ENCODE measurements around the gene PDE7B. TPM values are rescaled to one million over a fixed set of nuclear protein-coding genes. Genes with fewer than 3 reads are reported as not detected.

PDE7B gene
- total and polyA plus RNA-seq, 4 donors, result 0.75 to 5.2 (median 1.3) TPM

GRCh38 chr6:136161950-136162349, 310.4 kb downstream of the PDE7B start:
- no peak overlapping the region for H3K9ac ChIP-seq (ENCODE audit: low read depth in 1 of 2, low read length in 2 of 2)
- no peaks in the 10 kb centered on the region for H3K9me3 ChIP-seq (ENCODE audit: control insufficient read depth in 4 of 4, low read length in 3 of 4)
- WGBS, result 77% methylated on average over 3 of the region's 3 CpGs
- no peaks in the 10 kb centered on the region for H3K36me3 ChIP-seq (ENCODE audit: control insufficient read depth in 4 of 4, insufficient read depth in 3 of 4, low read depth in 1 of 4, low read length in 3 of 4)
- H3K27ac ChIP-seq (ENCODE audit: low read depth in 1 of 2, low read length in 2 of 2), result no peak overlapping the region
- TF ChIP-seq FOXA1 (IDR thresholded peaks at IDR 0.05) (no peak), JUND (IDR thresholded peaks at IDR 0.05) (no peak), GABPA (IDR thresholded peaks at IDR 0.05 in 1 of 2, conservative IDR thresholded peaks at IDR 0.05 in 1 of 2) (no peak), EGR1 (IDR thresholded peaks at IDR 0.05; ENCODE audit: low read depth in 2 of 2) (no peak), REST (IDR thresholded peaks at IDR 0.05) (no peak), CTCF (IDR thresholded peaks at IDR 0.05; ENCODE audit: low read depth, low read length, missing input control) (no peak), RAD21 (IDR thresholded peaks at IDR 0.05) (no peak), TAF1 (conservative IDR thresholded peaks at IDR 0.05) (no peak), SP1 (IDR thresholded peaks at IDR 0.05) (no peak), YY1 (IDR thresholded peaks at IDR 0.05) (no peak), HNF4G (IDR thresholded peaks at IDR 0.05) (no peak), ATF3 (IDR thresholded peaks at IDR 0.05) (no peak), NR2F2 (IDR thresholded peaks at IDR 0.05) (no peak), MAX (IDR thresholded peaks at IDR 0.05) (no peak), FOXA2 (IDR thresholded peaks at IDR 0.05) (no peak), ZBTB33 (IDR thresholded peaks at IDR 0.05) (no peak)
- peaks cover 0 to 10% (median 9%) of the 10 kb centered on the region in 4 donors for H3K4me1 ChIP-seq (ENCODE audit: control insufficient read depth in 4 of 4, insufficient read depth in 4 of 4, low read length in 3 of 4)
- no peak for DNase-seq (ENCODE audit: low spot score)
- H3K27me3 ChIP-seq (ENCODE audit: control insufficient read depth in 4 of 4, insufficient read depth in 4 of 4, low read length in 3 of 4), result no peaks in the 10 kb centered on the region
- H3K4me3 ChIP-seq (ENCODE audit: low read depth in 1 of 3, low read length in 3 of 3), result no peak overlapping the region

GRCh38 chr6:136163260-136163659, 311.8 kb downstream of the PDE7B start:
- Histone ChIP-seq H3K27ac (ENCODE audit: low read depth in 1 of 2, low read length in 2 of 2) (no peak overlapping the region), H3K4me1 (ENCODE audit: control insufficient read depth in 4 of 4, insufficient read depth in 4 of 4, low read length in 3 of 4) (peaks cover 0 to 5% (median 1%) of the 10 kb centered on the region in 4 donors), H3K9me3 (ENCODE audit: control insufficient read depth in 4 of 4, low read length in 3 of 4) (no peaks in the 10 kb centered on the region), H3K36me3 (ENCODE audit: control insufficient read depth in 4 of 4, insufficient read depth in 3 of 4, low read depth in 1 of 4, low read length in 3 of 4) (no peaks in the 10 kb centered on the region), H3K9ac (ENCODE audit: low read depth in 1 of 2, low read length in 2 of 2) (no peak overlapping the region), H3K27me3 (ENCODE audit: control insufficient read depth in 4 of 4, insufficient read depth in 4 of 4, low read length in 3 of 4) (no peaks in the 10 kb centered on the region), H3K4me3 (ENCODE audit: low read depth in 1 of 3, low read length in 3 of 3) (no peak overlapping the region)
- DNase-seq (ENCODE audit: low spot score), result no peak
- 95% methylated on average over 3 of the region's 3 CpGs for WGBS
- TF ChIP-seq CTCF (IDR thresholded peaks at IDR 0.05; ENCODE audit: low read depth, low read length, missing input control), result no peak
- no peak for TF ChIP-seq ZBTB33 (IDR thresholded peaks at IDR 0.05)
- no peak for TF ChIP-seq TAF1 (conservative IDR thresholded peaks at IDR 0.05)
- TF ChIP-seq ATF3 (IDR thresholded peaks at IDR 0.05), result no peak
- no peak for TF ChIP-seq FOXA1 (IDR thresholded peaks at IDR 0.05)
- no peak for TF ChIP-seq FOXA2 (IDR thresholded peaks at IDR 0.05)
